ENCODE data around the gene APBA1.

APBA1 gene

GRCh38 chr9:69516353-69517322 lies 155.5 kb downstream of the APBA1 start:
- no peaks in the 10 kb centered on the region for H3K9me3 ChIP-seq (ENCODE audit: control insufficient read depth, low read length)
- 96 to 97% methylated on average over 111 of the region's 111 CpGs for WGBS, 2 experiments

GRCh38 chr9:69515810-69516209 lies 156.4 kb downstream of the APBA1 start:
- no peak overlapping the region for H3K4me3 ChIP-seq (ENCODE audit: insufficient read depth, low read depth, low read length)
- no peak overlapping the region for H3K27ac ChIP-seq (ENCODE audit: insufficient read depth, low read depth, low read length, poor library complexity, severe bottlenecking)
- 95 to 96% methylated on average over 23 of the region's 23 CpGs for WGBS, 2 experiments
- no peaks in the 10 kb centered on the region for H3K27me3 ChIP-seq (ENCODE audit: control insufficient read depth, insufficient read depth, low read length, poor library complexity, severe bottlenecking)
- H3K9me3 ChIP-seq (ENCODE audit: control insufficient read depth, low read length): no peaks in the 10 kb centered on the region
- H3K36me3 ChIP-seq (ENCODE audit: control insufficient read depth, insufficient read depth, low read length): no peaks in the 10 kb centered on the region
- H3K4me1 ChIP-seq (ENCODE audit: control insufficient read depth, insufficient read depth, low read length): peaks cover 17% of the 10 kb centered on the region

More at GRCh38 chr9:69516353-69517322, 155.5 kb downstream of the APBA1 start:
- Histone ChIP-seq H3K4me3 (ENCODE audit: insufficient read depth, low read depth, low read length) (no peak overlapping the region), H3K27ac (ENCODE audit: insufficient read depth, low read depth, low read length, poor library complexity, severe bottlenecking) (no peak overlapping the region), H3K27me3 (ENCODE audit: control insufficient read depth, insufficient read depth, low read length, poor library complexity, severe bottlenecking) (no peaks in the 10 kb centered on the region), H3K36me3 (ENCODE audit: control insufficient read depth, insufficient read depth, low read length) (no peaks in the 10 kb centered on the region), H3K4me1 (ENCODE audit: control insufficient read depth, insufficient read depth, low read length) (peaks cover 17% of the 10 kb centered on the region)

- no peaks in the 10 kb centered on the region for H3K9me3 ChIP-seq (ENCODE audit: control insufficient read depth, low read length)
- H3K27ac ChIP-seq (ENCODE audit: insufficient read depth, low read depth, low read length, poor library complexity, severe bottlenecking): no peak overlapping the region
- no peaks in the 10 kb centered on the region for H3K27me3 ChIP-seq (ENCODE audit: control insufficient read depth, insufficient read depth, low read length, poor library complexity, severe bottlenecking)
- H3K4me1 ChIP-seq (ENCODE audit: control insufficient read depth, insufficient read depth, low read length): peaks cover 17% of the 10 kb centered on the region
- 55 to 57% methylated on average over 2 of the region's 3 CpGs for WGBS, 2 experiments
- H3K4me3 ChIP-seq (ENCODE audit: insufficient read depth, low read depth, low read length): no peak overlapping the region
- H3K36me3 ChIP-seq (ENCODE audit: control insufficient read depth, insufficient read depth, low read length): no peaks in the 10 kb centered on the region
These were observed 158.9 kb downstream of the APBA1 start for GRCh38 chr9:69513141-69513820.

- Histone ChIP-seq H3K36me3 (ENCODE audit: control insufficient read depth, insufficient read depth, low read length) (no peaks in the 10 kb centered on the region), H3K27me3 (ENCODE audit: control insufficient read depth, insufficient read depth, low read length, poor library complexity, severe bottlenecking) (no peaks in the 10 kb centered on the region), H3K27ac (ENCODE audit: insufficient read depth, low read depth, low read length, poor library complexity, severe bottlenecking) (no peak overlapping the region), H3K4me1 (ENCODE audit: control insufficient read depth, insufficient read depth, low read length) (peaks cover 12% of the 10 kb centered on the region), H3K9me3 (ENCODE audit: control insufficient read depth, low read length) (no peaks in the 10 kb centered on the region), H3K4me3 (ENCODE audit: insufficient read depth, low read depth, low read length) (no peak overlapping the region)
- WGBS, 2 experiments: 100% methylated on average over 1 of the region's 1 CpG
These were observed 168.1 kb downstream of the APBA1 start for GRCh38 chr9:69504058-69504457.

GRCh38 chr9:69502671-69503301 lies 169.4 kb downstream of the APBA1 start:
- Histone ChIP-seq H3K9me3 (ENCODE audit: control insufficient read depth, low read length) (no peaks in the 10 kb centered on the region), H3K27me3 (ENCODE audit: control insufficient read depth, insufficient read depth, low read length, poor library complexity, severe bottlenecking) (no peaks in the 10 kb centered on the region), H3K4me3 (ENCODE audit: insufficient read depth, low read depth, low read length) (no peak overlapping the region), H3K36me3 (ENCODE audit: control insufficient read depth, insufficient read depth, low read length) (no peaks in the 10 kb centered on the region), H3K4me1 (ENCODE audit: control insufficient read depth, insufficient read depth, low read length) (peaks cover 12% of the 10 kb centered on the region), H3K27ac (ENCODE audit: insufficient read depth, low read depth, low read length, poor library complexity, severe bottlenecking) (no peak overlapping the region)
- WGBS, 2 experiments: 94 to 95% methylated on average over 3 to 4 of the region's 4 CpGs

GRCh38 chr9:69500896-69501295 lies 171.3 kb downstream of the APBA1 start:
- Histone ChIP-seq H3K27ac (ENCODE audit: insufficient read depth, low read depth, low read length, poor library complexity, severe bottlenecking) (no peak overlapping the region), H3K27me3 (ENCODE audit: control insufficient read depth, insufficient read depth, low read length, poor library complexity, severe bottlenecking) (no peaks in the 10 kb centered on the region), H3K4me1 (ENCODE audit: control insufficient read depth, insufficient read depth, low read length) (peaks cover 14% of the 10 kb centered on the region), H3K4me3 (ENCODE audit: insufficient read depth, low read depth, low read length) (no peak overlapping the region), H3K9me3 (ENCODE audit: control insufficient read depth, low read length) (no peaks in the 10 kb centered on the region), H3K36me3 (ENCODE audit: control insufficient read depth, insufficient read depth, low read length) (no peaks in the 10 kb centered on the region)
- WGBS, 2 experiments: 93 to 95% methylated on average over 6 of the region's 6 CpGs

GRCh38 chr9:69499959-69500358 lies 172.2 kb downstream of the APBA1 start:
- Histone ChIP-seq H3K36me3 (ENCODE audit: control insufficient read depth, insufficient read depth, low read length) (no peaks in the 10 kb centered on the region), H3K27me3 (ENCODE audit: control insufficient read depth, insufficient read depth, low read length, poor library complexity, severe bottlenecking) (no peaks in the 10 kb centered on the region), H3K4me3 (ENCODE audit: insufficient read depth, low read depth, low read length) (no peak overlapping the region), H3K9me3 (ENCODE audit: control insufficient read depth, low read length) (no peaks in the 10 kb centered on the region), H3K4me1 (ENCODE audit: control insufficient read depth, insufficient read depth, low read length) (peaks cover 23% of the 10 kb centered on the region), H3K27ac (ENCODE audit: insufficient read depth, low read depth, low read length, poor library complexity, severe bottlenecking) (no peak overlapping the region)
- WGBS, 2 experiments: 51 to 61% methylated on average over 4 of the region's 4 CpGs

GRCh38 chr9:69499407-69499806 lies 172.8 kb downstream of the APBA1 start:
- H3K4me1 ChIP-seq (ENCODE audit: control insufficient read depth, insufficient read depth, low read length): peaks cover 25% of the 10 kb centered on the region

GRCh38 chr9:69498470-69498869 lies 173.7 kb downstream of the APBA1 start:
- H3K9me3 ChIP-seq (ENCODE audit: control insufficient read depth, low read length): no peaks in the 10 kb centered on the region
- H3K27ac ChIP-seq (ENCODE audit: insufficient read depth, low read depth, low read length, poor library complexity, severe bottlenecking): no peak overlapping the region
- WGBS, 2 experiments: 95 to 96% methylated on average over 3 of the region's 3 CpGs
- no peaks in the 10 kb centered on the region for H3K27me3 ChIP-seq (ENCODE audit: control insufficient read depth, insufficient read depth, low read length, poor library complexity, severe bottlenecking)
- peaks cover 25% of the 10 kb centered on the region for H3K4me1 ChIP-seq (ENCODE audit: control insufficient read depth, insufficient read depth, low read length)
- no peak overlapping the region for H3K4me3 ChIP-seq (ENCODE audit: insufficient read depth, low read depth, low read length)
- H3K36me3 ChIP-seq (ENCODE audit: control insufficient read depth, insufficient read depth, low read length): no peaks in the 10 kb centered on the region

More at GRCh38 chr9:69499407-69499806, 172.8 kb downstream of the APBA1 start:
- WGBS, 2 experiments: 77 to 81% methylated on average over 6 of the region's 6 CpGs
- no peaks in the 10 kb centered on the region for H3K27me3 ChIP-seq (ENCODE audit: control insufficient read depth, insufficient read depth, low read length, poor library complexity, severe bottlenecking)
- no peaks in the 10 kb centered on the region for H3K36me3 ChIP-seq (ENCODE audit: control insufficient read depth, insufficient read depth, low read length)
- H3K4me3 ChIP-seq (ENCODE audit: insufficient read depth, low read depth, low read length): no peak overlapping the region
- H3K27ac ChIP-seq (ENCODE audit: insufficient read depth, low read depth, low read length, poor library complexity, severe bottlenecking): no peak overlapping the region
- no peaks in the 10 kb centered on the region for H3K9me3 ChIP-seq (ENCODE audit: control insufficient read depth, low read length)

- no peaks in the 10 kb centered on the region for H3K9me3 ChIP-seq (ENCODE audit: control insufficient read depth, low read length)
- H3K4me1 ChIP-seq (ENCODE audit: control insufficient read depth, insufficient read depth, low read length): peaks cover 25% of the 10 kb centered on the region
- no peak overlapping the region for H3K4me3 ChIP-seq (ENCODE audit: insufficient read depth, low read depth, low read length)
- no peaks in the 10 kb centered on the region for H3K27me3 ChIP-seq (ENCODE audit: control insufficient read depth, insufficient read depth, low read length, poor library complexity, severe bottlenecking)
- H3K36me3 ChIP-seq (ENCODE audit: control insufficient read depth, insufficient read depth, low read length): no peaks in the 10 kb centered on the region
- 79 to 83% methylated on average over 4 of the region's 4 CpGs for WGBS, 2 experiments
- H3K27ac ChIP-seq (ENCODE audit: insufficient read depth, low read depth, low read length, poor library complexity, severe bottlenecking): no peak overlapping the region
These were observed 174.4 kb downstream of the APBA1 start for GRCh38 chr9:69497816-69498215.

Measured in ectodermal cell (in vitro differentiated cells).